NCI-H446 treated with DMSO at 0.1 percent for 48 hours (cell line): ENCODE data around the gene XYLT2.

Experiments used
- DNase-seq: peaks from one replicate; lab custom pipeline; 2025; lab: John Stamatoyannopoulos, UW

Gene XYLT2

GRCh38 chr17:50363217-50364060, 17.5 kb downstream of the XYLT2 start:
- peak; percentile 21 for DNase-seq

DNA sequence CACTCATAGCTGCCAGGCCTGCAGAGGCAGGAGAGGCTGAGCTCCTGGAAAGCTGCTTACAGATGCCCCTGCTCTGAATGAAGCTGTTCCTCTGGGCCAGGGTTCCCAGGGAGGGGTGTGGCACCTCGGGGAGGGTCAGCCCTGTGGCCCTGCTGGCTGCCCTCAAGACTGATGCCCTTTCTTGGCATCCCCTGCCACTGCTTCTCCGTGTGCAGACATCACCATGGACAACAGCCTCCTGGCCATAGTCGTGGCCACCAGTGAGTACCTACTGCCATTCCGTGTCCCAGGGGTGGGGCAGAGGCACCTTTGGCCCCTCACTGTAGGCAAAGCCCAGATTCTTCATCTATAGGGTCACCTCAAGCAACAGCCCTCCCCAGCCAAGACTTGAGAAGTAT, 18.1 kb downstream of the XYLT2 start:
- no peak for DNase-seq

- DNase-seq = no peak
Observed at GRCh38 chr17:50364715-50365114, 18.8 kb downstream of the XYLT2 start.

DNA sequence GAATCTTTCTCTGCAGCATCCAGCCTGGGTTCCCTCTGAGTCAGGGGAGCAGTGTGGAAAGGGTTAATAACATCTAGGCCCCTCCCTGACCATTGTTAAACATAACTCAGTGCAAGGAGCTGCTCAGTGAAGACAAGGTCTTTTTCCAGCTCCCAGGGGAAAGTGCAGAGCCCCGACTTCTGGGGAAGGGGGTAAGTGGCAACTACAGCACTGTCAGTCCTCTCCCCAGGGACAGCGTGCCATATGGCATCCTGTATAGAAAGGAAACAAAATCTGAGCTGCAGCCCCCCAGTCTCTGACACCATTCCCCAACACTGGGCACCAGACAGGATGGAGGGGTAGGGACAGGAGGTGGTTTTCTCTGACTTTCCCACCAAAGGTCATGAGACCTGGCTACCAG, 19.2 kb downstream of the XYLT2 start:
- DNase-seq = no peak

- DNase-seq = no peak
Observed at GRCh38 chr17:50365649-50366393, 19.9 kb downstream of the XYLT2 start.

- DNase-seq = no peak
Observed at GRCh38 chr17:50367401-50367800, 21.5 kb downstream of the XYLT2 start.

- no peak for DNase-seq
Observed at GRCh38 chr17:50370052-50370451, 24.1 kb downstream of the XYLT2 start.

DNA sequence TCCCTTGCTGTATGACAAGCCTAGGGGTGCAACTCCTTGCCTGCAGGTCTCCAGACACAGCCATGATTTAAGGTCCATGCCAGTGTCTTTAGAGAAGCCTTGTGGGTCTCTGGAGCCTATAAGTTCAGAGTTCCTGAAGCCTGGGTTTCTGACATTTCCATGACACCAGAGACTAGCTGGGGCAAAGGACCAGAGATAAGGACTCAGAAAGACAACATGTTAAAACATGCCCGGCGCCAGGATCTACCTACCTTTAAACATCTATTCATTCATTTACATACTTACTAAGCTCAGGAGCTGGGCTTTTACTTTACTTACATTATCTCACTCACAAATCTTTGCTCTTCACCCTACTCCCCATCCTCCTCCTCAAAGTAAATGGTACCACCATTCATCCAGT, 25.6 kb downstream of the XYLT2 start:
- DNase-seq = no peak

GRCh38 chr17:50372222-50372757, 26.4 kb downstream of the XYLT2 start:
- no peak for DNase-seq

GRCh38 chr17:50372758-50373556, 27.0 kb downstream of the XYLT2 start, which contains the start of the genes EME1 and MRPL27:
TSS of gene EME1 (plus strand) at chr17:50373229. CDS start at chr17:50375209, 1,980 bp downstream.
TSS of gene MRPL27 (minus strand) at chr17:50373184. CDS start at chr17:50373170, 14 bp downstream.
- DNase-seq = peak; percentile 78

- no peak for DNase-seq
Observed at GRCh38 chr17:50373705-50374104, 27.8 kb downstream of the XYLT2 start.

DNA sequence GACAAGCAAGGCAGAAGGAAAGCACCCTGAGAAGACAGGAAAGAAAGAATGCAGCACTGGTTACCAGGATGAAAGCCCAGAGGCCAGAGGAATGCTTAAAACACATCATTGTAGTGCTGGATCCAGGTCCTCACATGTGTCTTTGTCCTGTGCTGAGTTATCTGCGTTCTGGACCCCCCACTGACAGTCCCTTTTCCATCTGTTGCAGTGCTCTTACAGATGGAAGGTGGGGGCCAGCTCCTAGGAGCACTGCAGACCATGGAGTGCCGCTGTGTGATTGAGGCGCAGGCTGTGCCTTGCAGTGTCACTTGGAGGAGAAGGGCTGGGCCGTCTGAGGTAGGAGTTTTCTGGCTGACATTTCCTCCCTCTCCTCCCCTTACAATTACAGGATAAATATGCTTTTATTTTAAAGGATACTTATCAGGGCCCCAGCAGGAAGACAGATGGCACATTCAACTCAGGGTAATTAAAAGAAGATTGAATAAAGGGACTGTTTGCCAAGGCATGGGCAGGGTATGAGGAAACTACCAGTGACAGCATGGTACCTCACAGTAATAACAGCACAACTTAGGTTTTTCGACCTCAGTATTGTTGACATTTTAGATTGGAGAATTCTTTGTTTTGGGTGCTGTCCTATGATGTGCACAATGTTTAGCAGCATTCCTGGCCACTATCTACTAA, 30.1 kb downstream of the XYLT2 start:
- peak; percentile 61 for DNase-seq

DNA sequence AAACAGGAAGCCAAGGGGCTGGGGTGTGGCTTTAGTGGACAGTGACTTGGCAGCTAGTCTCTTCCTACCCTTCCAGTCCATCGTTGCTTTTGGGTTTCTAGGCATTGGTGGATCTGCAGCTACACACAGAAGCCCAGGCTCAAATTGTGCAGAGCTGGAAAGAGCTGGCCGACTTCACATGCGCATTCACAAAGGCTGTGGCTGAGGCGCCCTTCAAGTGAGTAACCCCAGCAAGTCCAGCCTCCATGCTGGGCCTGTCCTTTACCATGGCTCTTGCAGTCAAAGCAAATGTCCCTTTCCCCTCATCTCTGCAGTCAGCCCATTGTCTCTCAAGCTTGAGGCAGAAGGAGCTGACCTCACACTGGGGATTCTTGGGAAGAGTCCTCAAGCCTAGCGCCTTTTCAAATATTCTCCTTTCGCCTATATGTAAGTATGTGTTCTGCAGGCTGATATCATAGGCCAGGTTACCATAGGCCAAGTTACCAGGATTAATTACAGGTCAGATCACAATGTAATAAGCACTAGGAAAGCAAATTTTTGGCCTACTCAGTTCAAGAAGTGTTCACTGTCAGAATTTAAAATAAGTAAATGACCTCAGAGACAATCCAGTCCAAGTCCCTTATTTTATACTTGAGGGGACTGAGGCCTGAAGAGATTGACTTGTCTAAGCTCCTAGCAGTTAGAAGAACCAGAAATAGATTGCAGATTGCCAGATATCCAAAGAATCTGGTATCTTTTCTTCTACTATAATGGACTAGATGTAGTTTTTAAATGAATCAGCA, 33.6 kb downstream of the XYLT2 start:
- DNase-seq = no peak

DNA sequence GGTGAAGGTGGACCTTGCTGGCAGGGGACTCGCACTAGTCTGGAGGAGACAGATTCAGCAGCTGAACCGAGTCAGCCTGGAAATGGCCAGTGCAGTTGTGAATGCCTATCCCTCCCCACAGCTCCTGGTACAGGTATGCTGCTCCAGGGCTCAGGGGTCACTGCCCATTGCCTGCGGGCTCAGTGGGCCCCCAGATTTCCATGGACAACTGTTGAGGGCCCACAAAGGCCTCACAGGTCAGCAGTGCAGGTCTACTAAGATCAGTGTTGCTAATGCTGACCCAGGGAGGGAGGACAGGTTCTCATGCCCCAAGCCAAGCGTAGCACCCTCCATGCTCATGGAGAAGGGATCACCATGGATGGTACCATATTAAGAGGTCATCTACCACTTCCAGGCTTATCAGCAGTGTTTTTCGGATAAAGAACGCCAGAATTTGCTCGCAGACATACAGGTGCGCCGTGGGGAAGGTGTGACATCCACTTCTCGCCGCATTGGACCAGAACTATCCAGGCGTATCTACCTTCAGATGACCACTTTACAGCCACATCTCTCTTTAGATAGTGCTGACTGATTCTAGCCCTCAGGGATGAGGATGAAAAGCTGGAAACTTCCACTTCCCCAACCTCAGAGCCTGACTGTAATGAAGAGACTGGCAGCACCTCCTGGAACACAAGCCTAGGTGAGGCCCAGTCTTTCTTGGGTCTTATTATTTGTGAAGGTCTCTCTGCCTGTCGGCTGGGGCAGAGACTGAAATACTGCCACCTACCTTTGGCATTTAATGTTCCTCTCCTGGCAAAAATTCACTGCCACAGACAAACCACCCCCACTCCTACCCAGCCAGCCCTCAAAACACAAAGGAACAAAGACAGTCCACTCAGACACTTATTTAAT, 34.7 kb downstream of the XYLT2 start:
- no peak for DNase-seq

GRCh38 chr17:50381260-50381815, 35.4 kb downstream of the XYLT2 start:
- no peak for DNase-seq

GRCh38 chr17:50381920-50382319, 36.0 kb downstream of the XYLT2 start:
- DNase-seq = no peak

DNA sequence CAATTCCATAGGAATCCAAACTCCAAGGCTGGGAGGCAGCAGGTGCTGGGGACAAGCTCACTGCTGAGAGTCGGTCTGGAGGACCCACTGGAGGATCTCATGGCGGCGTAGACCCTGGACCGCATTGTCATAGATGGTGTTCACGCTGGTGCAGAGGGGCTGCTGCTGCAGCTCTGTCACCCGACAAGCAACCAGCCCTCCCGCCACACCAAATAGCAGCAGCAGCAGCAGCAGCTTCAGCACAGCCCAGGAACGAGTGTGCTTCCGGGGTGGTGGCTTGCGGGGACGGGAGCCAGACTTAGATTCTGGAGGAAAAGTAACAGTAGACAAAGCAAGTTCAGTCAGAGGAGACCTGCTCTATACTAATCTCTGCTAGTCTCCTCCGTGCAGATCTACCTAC, 37.0 kb downstream of the XYLT2 start:
- no peak for DNase-seq

- DNase-seq = no peak
Observed at GRCh38 chr17:50386510-50386909, 40.6 kb downstream of the XYLT2 start.

GRCh38 chr17:50388728-50389127, 42.8 kb downstream of the XYLT2 start:
- DNase-seq = no peak
